Neural progenitor cell (in vitro differentiated cells): ENCODE results near the gene WDR62.

ENCODE experiments used
- CTCF ChIP-seq: fragments of 200-600 bp; sonication (generic); IDR thresholded peaks from 2 replicates; pipeline ENCODE4 v1.5.1; 2017; ENCODE audit warnings: antibody characterized with exemption, mild to moderate bottlenecking
- EZH2 ChIP-seq: fragments of 200-600 bp; sonication (generic); IDR thresholded peaks from 2 replicates; pipeline ENCODE4 v1.6.1; 2017; ENCODE audit warnings: antibody characterized with exemption, mild to moderate bottlenecking, moderate library complexity
- EZH2phosphoT487 ChIP-seq: fragments of 200-600 bp; sonication (generic); IDR thresholded peaks from 2 replicates; pipeline ENCODE4 v1.6.1; 2017; ENCODE audit warnings: antibody characterized with exemption

GRCh38 chr19:36152352-36153091 lies 97.8 kb downstream of the WDR62 start, which contains the start of gene COX7A1:
- TF ChIP-seq CTCF: no peak
- TF ChIP-seq EZH2: no peak
- TF ChIP-seq EZH2phosphoT487: no peak
